Mesenteric fat pad (tissue), 1 donor: Measurements from ENCODE around the gene MAB21L1. TPM values are rescaled to one million over a fixed set of nuclear protein-coding genes. Genes with fewer than 3 reads are reported as not detected.

Experiments used
- DNase-seq: peaks from one replicate; pipeline ENCODE4 v3.0.0-alpha.2; 2020; ENCODE audit warnings: low spot score
- total RNA-seq: library from RNA; stranded (reverse); fragmentation: NEBNext Ultra II Directional; extraction: Animal tissue kit (Norgen Biotek cat#: 25700); gene quantifications from one replicate; pipeline ENCODE4 v1.2.1, GENCODE V29; 2021
- donor health status: DM: yes; HTN: yes; CAD: no.

The MAB21L1 gene
- total RNA-seq, 1 donor from 2014 or later: 0.61 TPM

DNA sequence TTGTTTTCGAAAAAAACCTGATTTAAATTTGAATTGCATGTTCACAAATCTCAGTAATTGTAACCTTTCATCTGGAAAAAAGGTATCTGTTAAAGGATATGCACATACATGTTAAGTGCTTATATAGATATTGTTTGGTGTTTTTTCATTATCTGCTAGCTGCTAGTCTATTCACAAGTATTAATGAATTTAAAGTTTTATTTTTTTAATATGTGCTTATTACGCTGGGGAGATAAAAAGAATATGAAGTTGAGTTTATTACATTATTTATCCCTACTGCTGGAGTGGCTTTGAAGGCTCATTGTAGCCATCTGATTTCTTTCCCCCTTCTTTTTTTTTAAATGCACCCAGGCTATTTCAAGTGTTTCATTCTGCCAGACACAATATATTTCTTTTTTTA lies 3.9 kb upstream of the MAB21L1 start:
- no peak for DNase-seq

DNA sequence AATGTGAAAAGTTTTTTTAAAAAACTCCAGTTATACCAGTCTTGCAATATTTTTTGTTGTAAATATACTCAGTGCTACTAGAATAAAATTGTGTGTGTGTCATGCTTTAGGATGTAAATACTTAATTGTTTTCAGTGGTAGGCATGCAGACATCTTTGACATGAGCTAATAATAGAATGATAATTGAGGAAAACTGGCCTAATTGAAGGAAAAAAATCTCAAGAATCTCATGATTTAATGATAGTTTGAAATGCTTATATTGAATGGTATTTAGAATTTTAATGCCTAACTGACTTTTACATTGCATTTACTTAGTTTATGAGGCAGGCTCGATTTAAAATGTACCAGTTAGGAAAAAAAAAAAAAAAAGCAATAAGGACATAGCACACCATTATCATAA lies 3.2 kb upstream of the MAB21L1 start:
- DNase-seq: no peak

DNA sequence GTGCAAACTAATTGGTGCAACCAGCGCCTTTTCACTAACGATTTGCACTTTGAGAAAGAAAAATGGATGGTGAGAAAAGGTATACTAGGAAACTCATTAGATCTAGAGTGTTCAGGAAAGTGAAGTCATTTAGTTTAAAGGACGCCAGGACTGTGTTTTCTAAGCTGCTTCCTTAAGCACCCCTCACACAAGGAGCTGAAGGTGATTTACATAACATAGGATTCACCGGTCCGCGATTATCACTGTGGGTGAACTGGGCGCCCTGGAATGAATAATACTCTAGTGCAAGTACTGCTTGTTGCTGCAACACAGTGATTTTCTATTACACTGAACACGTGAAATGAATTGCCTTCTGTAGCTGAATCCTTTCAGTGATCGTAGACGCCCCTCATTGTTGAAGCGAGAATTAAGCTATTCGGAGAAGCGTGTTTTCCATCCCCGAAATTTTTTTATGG lies 2.6 kb upstream of the MAB21L1 start:
- no peak for DNase-seq

DNA sequence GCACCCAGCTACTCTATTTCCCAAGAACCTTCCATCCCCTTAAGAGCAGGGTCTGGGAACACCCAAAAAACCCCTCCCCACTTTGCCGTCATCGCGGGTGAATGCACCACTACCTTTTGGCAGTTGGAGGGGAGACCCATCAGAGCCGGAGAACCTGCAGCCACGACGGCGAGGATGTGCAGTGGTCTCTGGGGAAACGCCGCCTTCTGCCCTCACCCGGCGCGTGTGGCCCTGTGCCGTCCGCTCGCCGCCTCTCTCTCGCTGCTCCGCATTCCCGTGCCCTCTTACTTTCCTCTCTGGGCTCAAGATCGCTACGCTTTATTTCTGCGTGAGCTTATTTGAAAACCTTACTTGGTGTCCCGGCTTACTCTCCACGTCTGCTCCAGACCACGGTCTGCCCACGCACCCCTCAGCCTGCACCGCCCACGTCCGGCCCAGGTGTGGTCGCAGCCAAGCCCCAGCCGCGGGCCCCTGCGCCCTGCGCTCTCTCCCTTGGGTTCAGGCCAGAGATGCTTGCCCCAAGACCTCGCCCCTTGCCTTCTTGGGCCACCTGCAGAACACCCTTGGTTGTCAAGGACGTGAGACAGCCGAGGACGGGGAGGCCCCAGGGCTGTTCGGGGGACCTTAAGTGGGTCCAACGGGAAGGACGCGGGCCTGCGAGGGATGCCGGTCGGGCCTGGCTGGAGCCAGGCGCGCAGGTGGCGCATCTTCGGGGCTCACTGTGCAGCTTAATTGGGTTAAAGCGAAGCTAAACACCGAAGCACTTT lies 2.0 kb upstream of the MAB21L1 start:
- DNase-seq: no peak

DNA sequence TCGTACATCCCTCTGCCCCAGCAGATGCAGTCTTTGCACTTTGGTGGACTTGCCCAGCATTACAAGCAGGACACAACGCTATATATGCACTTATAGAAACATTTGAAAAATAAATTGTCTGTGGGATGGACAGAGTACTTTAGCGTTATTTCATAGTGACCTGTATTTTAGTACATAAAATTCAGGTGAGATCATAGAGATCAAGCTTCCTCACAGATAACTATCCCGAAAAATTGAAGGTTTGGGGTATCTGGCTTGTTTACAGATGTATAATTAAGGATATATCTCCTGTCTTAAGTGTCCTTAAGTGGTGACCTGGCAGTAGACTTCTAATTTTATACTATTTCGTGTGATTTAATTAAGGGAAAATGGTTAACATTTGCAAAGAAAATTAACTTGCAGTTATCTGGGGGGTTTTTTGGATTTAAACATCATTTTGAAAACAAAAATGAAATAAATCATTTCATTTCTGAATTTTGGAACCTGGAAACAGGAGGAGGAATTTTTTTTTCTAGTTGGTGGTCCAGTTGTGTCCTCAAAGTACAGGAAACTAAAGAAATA lies 977 bp upstream of the MAB21L1 start:
- no peak for DNase-seq

DNA sequence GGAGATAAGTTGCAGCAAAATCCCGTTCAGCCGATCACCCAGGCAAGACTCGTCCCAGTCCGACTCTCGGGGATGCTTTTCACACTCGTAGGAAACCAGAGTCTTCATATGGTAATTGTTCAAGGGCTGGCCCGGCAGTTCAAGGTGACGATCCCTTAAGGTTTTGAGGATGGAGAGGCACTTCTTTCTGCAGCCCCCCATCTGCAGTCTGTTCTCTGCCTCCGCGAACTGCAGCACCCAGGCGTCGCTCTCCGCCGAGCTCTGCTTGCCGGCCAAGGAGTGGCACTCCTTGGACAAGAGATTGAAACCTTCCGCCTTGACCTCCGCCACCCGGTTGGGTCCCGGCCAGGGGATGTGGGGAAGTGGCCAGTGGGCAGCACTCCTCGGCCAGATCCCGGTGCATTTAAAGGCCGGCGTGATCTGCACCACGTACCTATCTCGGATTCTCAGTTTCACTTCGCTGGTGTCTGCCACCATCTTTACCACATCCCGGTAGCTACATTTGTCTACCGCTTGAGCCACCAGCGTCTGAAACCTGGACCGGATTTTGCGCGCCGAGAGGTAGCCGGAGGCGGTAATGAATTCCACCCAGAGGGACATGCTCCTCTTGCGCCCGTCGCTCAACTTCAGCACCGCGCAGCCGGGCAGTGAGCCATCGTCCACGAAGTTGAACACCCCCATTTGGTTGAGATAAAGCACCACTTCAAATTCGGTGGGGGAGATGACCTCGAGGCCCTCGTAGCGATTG lies 1.1 kb downstream of the MAB21L1 start:
- no peak for DNase-seq

DNA sequence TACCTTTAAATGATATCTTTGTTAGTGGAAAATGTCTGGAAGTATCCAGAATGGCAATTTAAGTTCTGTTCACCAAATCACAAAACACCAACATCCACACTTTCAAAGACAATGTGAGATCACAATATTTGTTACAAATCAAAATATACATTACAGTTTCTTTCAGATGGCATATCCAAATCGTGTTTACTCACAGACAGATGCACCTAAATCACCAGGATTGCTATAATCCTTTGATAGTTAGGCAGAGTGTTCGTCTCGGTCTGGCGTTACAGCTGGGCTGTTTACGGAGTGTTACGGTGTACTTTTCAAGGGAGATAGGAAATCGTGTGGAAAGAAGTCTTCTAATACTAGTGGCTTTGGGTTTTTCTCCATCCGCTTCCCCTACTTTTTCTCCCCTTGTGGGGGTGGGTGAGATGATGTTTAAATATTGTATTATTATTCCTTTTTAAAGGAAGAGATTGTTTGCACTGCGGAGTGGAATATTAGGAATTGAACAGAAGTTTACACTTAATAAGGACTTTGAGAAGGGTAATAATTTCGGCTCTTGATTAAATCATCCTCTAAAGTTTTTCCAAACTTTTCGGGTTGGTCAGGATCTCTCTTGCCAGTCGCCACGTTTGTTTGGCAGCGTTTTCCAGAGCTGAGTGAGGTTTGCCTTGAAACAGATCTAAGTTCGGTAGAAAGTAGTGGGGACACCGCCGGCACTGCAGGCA lies 1.8 kb downstream of the MAB21L1 start:
- DNase-seq: no peak

DNA sequence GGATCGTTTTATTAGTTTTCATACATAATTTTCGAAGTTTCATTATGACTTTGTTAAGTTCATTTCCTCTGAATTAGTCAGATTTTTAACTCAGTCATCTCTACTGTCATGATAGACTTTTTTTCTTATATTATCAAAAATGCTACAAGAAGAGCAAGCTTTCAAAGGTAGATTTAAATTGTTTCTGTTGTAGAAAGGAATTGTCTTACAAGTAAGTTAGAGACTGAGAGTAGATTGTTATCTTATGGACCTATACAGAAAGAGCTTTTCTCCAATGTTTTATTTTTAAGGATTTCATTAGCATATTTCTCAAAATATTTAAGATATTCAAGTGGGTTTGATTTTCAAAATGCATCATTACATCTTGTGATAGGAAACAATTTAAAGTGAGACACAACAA lies 2.7 kb downstream of the MAB21L1 start:
- no peak for DNase-seq

DNA sequence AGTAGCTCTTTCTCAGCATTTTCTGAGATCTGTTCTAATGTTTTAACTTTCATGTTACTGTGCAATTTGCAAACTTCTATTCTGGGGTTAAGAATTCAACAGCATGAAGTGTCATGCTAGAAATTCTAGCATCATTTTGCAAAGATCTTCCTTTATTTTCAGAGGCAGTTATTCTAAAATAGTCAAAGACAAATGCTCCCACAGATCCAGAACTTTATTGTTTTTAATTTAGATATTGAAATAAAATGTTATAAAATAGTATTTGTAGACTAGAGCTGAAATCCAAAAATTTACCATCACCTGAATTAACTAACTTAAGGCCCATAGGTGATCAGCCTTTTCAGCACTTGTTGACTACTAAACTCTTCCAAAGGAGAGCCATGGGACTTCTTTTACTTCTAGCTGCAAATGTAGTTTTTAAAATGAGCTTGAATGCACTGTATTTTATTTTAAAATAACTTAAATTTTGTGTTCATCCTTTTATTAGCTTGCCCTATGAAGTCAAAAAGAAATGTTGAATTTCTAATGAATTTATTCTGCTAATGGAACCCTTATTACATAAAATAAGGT lies 3.2 kb downstream of the MAB21L1 start:
- no peak for DNase-seq

DNA sequence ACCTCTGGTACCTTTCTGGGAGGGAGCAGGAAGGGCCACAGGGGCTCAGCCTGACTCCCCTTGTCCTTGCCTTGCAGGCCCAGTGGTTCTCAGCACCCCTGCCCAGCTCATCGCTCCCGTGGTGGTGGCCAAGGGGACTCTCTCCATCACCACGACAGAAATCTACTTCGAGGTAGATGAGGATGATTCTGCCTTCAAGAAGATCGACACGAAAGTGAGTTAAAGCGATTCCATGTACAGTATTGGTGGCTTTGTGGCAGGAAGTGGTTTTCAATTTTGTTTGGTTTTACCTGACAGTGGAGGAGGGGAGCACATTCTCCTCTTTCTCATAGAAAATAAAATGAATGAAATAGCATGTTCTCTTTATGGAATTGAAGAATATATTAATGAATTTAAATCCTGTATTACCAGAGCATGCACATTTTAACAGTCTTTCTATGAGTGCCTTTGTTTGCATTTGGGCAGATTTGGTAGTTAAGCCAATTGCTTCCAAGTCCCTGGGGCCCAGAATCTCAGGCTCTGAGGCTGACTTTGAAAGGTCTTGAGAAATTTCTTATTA lies 4.1 kb downstream of the MAB21L1 start:
- no peak for DNase-seq

DNA sequence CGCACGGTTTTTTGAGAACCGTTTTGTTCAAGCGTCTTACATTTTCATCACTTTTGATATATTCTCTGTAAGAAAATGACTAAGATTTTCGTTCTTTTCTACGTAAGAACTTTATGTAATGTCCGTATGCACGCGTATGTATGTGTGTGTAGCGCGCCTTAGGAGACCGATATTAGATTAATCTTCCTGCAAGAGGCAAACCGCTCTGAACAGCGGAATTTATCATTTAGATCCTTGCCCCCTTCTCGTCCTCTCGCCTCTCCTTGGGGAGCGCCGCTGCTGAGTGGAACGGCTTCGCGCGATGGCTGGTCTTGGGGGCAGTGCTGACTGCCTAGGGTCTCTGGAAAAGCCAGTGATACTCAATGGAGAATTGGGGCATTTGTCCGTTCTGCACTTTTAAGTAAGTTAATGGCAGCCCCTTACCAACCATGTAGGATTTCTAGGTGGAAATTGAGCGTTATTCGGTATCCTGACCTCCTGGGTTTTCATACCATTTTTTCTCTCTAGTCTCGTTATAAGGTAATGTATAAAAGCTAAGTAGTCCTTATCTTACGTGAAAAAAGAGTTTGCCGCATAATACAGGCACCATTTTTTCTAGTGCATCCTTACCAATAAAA lies 4.7 kb downstream of the MAB21L1 start:
- no peak for DNase-seq

DNA sequence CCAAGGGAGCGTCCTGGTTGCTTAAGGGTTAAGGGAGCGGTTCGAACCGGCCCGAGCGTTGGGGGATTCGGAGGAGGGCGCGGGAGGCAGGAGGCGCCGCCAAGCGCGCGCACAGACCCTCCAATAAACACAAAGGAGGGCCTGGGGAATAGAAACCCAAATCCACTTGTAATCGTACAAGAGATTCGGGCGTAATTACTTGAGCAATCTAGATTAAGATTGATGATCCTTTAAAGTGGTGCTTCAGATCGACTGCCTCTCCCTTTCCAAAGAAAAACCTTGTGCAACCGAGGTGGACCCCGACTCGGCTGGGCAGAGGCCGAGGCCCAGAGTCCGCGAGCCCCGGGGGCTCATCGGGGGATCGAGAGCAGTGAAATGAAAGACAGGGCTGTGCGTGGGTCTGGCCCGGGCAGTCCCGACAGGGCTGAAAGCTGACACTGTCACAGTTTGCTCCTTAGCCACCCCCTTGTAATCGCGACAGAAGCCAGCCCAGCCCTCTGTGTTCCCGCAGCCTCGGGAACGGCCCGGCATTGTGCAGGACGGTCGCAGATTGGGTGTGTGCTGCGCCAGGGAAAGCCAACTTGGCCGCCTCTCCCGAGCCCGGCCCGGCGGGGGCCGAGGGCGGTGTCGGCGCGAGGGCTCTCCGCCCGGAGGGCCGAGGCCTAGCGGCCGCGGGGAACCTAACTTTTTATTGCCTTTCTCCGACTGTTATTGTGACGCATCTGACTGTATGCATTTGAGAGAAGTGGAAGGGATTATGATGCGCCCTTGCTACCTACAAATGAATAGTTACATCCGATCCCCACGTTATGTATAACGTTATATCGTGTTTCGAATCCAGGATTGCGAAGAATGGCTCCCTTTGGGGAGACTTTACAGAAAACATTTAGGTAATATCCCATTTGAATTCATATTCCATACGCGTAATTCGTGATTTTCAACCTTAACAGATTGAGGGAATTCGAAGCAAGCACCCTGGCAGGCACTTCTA lies 5.5 kb downstream of the MAB21L1 start:
- no peak for DNase-seq

DNA sequence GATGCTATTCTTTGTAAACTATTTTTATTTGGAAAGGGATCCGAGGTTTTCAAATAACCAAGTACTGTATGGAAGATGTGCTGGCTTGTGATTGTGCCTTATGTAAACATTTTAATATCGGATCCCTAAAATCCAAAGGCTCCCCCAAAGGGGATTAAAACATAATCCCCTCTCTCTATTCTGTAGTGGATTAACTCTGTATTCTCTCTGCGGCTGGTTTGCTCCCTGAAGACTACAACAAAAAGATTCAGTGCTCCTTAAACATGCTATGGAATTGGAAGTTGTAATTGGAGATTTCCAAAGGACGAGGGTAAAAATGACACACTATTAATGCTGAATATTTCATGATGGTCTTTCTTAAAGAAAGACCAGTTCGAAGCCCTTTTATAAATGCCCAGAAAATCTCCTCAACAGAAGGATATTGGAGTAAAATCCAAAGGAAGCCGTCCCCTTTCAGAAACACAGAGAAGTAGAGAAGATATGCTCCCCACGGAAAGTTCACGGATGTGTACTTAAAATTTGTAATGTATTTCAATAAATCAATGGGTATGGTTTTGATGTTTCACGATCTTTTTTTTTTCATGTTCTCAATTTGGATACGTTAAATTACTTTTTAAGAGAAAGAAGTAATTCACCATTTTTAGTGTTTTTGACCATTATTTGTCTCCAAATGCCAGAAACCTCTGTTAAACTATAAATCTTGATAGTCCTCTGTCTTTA lies 6.5 kb downstream of the MAB21L1 start:
- no peak for DNase-seq

DNA sequence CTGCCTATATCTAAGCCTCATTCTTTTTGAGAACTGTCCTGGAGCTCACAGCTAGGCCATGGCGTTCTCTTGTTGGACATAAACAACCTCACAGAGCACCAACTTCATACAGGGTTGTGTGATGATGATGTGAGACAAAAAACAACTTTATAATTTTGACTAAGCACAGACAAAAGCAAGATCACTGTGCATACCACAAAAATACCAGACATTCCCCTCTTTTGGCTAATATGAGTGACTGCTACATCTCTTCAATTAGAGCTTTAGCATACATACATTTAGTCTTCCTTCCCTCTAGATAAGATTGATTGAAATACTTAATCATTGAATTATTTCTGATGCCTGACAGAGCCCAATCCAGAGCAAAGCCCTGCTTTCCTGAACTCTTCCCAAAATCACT lies 8.3 kb downstream of the MAB21L1 start:
- DNase-seq: no peak

DNA sequence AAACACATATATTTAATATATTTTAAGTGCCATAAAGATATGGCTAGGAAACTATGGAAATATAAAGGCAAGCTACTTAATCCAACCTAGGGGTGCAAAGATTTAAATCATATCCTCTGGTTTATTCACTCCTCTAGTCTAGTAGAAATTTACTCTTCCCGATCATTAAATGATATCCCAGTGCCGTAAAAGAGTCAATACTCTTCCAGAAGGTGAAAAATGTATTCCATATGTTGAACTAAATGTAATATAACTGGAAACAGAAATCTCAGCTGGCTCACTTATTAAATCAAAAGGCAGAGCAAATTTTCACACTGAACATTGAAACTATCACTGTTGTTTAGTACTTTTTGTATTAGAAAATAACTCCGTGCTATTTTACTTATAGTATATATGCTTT lies 11.1 kb downstream of the MAB21L1 start:
- no peak for DNase-seq

DNA sequence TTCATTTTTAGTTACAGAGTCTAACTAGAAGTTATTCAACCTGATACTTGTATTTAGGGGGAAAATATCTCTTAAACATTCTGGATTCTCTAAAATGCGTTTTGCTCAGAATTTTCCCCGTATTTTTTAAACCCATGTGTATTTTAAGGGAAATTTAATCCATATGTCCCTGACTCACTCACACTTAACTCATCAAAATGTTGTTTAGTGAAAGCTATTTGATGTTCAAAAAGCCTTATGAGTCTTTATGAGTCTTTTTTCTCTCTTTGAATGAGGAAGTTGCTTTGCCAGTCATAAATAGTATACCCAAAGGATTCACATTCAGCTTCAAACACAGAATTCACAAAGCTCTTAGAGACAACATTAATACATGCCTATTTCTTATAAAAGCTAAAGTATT lies 16.4 kb downstream of the MAB21L1 start:
- DNase-seq: no peak

DNA sequence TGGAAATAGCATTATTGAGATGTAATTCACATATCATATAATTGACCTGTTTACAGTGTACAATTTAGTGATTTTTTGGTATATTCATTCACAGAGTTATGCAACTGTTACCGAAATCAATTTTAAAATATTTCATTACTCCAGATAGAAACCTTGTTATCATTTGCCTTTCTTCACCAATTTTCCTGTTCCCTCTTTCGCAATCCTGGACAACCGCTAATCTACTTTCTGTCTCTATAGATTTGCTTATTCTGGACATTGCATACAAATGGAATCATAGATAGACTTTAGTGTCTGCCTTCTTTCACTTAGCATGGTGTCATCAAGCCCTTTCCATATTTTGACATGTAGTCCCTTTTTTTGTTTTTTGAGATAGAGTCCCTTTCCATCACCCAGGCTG lies 19.2 kb downstream of the MAB21L1 start:
- no peak for DNase-seq

DNA sequence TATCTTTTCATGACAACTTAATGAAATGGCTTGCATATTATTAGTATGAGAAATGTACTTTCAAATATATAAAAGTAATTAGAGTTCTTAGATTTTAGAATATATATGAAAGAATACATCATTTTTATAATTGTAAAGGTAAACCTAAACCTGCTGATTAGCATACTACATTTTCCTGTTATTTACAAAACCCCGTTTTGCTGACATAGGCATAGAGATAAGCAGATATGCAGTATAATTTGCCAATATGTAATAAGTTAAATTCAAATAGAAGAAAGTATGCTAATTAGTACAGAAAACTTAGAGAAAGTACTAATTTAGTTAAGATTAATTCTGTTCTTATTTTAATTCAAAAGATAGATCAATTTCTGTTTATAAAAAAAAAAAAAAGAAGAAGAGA lies 21.5 kb downstream of the MAB21L1 start:
- no peak for DNase-seq

DNA sequence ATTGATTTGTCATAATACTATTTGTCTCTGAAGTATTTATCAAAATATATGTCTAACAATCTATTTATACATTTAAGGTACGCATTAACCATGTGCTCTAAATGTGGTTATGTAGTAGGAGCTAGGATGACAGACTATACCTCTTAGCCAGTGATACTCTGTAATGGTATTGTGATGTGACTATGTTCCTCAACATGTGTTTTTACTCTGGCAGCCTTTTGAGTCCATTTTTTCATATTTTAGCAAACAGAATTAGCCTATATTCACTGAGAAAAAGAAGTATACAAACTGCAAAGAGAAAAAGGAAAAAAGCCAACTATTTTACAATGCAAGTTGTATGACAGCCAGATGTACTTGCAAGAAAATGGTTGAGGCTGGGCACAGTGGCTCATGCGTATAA lies 26.7 kb downstream of the MAB21L1 start:
- DNase-seq: no peak
